Calu3 (cell line): ENCODE data around the gene ASF1B. TPM values are rescaled to one million over a fixed set of nuclear protein-coding genes. Genes with fewer than 3 reads are reported as not detected.

Experiments used
- BruUV-seq: library from RNA; stranded (reverse); fragments of 400-500 nt; replicated peaks from 2 replicates; lab custom pipeline; 2021; lab: Mats Ljungman, UMichigan
- CTCF ChIA-PET: fragments of 300-600 bp; sonication (Branson Sonifier 250); formaldehyde crosslinking; loops from one replicate; lab custom pipeline; 2022; ENCODE audit warnings: antibody characterized with exemption; lab: Charles Lee
- DNase-seq: peaks from one replicate; pipeline ENCODE4 v3.0.0; 2022
- H3K27ac Mint-ChIP-seq: one replicate; pipeline ENCODE4 v1.8.0; 2022; ENCODE audit warnings: mixed read lengths; ENCODE audit not compliant: unreplicated experiment
- H3K27me3 Mint-ChIP-seq: one replicate; pipeline ENCODE4 v1.8.0; 2022; ENCODE audit warnings: mixed read lengths; ENCODE audit not compliant: unreplicated experiment
- H3K36me3 Mint-ChIP-seq: one replicate; pipeline ENCODE4 v1.8.0; 2022; ENCODE audit warnings: mild to moderate bottlenecking, moderate library complexity, mixed read lengths; ENCODE audit not compliant: insufficient read depth, unreplicated experiment
- H3K4me1 Mint-ChIP-seq: one replicate; pipeline ENCODE4 v1.8.0; 2022; ENCODE audit warnings: mild to moderate bottlenecking, low read depth, mixed read lengths; ENCODE audit not compliant: unreplicated experiment
- H3K4me3 Mint-ChIP-seq: one replicate; pipeline ENCODE4 v1.8.0; 2022; ENCODE audit warnings: mild to moderate bottlenecking, low read depth, moderate library complexity, mixed read lengths; ENCODE audit not compliant: unreplicated experiment
- H3K9me3 Mint-ChIP-seq: one replicate; pipeline ENCODE4 v1.8.0; 2022; ENCODE audit warnings: low read depth, mixed read lengths; ENCODE audit not compliant: unreplicated experiment
- intact Hi-C: fragments of 100-400 bp; cut with micrococcal nuclease; formaldehyde crosslinking; loops from one replicate; pipeline ENCODE4 v1.10.0; 2022; ENCODE audit not compliant: unreplicated experiment
- total RNA-seq: library from RNA; stranded (reverse); gene quantifications from 2 replicates; pipeline ENCODE4 v1.2.3, GENCODE V29; 2022
- TF ChIP-seq, protein P1 (sequence below): fragments of 200-600 bp; IDR thresholded peaks from one replicate; pipeline ENCODE4 v1.8.0; 2022; ENCODE audit warnings: antibody characterized with exemption; ENCODE audit not compliant: unreplicated experiment

ASF1B gene
- total RNA-seq, 1 experiment from 2014 or later, result 42.6 TPM

DNA sequence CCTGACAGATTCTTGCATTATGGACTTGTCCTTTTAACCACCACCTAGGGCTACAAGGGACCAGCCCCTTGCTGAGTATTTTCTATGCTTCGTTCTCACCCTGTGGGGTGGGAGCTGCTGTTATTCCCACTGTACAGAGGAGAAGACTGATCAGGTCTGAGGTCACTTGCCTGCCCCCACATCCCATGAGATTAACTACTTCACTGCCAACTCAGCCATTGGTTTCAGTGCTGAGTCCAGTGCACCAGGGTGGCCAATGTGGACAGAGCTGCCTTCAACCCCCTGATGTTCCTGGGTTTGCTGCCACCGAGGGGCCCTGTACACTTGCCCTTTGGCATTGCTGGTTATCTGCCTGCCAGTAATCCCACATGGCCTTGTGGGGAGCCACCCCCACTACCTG, 25.7 kb downstream of the ASF1B start:
- Mint-ChIP-seq H3K9me3 (no peaks in the 10 kb centered on the region), H3K27me3 (no peaks in the 10 kb centered on the region), H3K36me3 (peaks cover 10% of the 10 kb centered on the region), H3K27ac (no peak overlapping the region), H3K4me1 (no peaks in the 10 kb centered on the region), H3K4me3 (no peak overlapping the region)
- BruUV-seq, result no TSS peak
- intact Hi-C loops, result no loop called here
- TF ChIP-seq, protein P1, sequence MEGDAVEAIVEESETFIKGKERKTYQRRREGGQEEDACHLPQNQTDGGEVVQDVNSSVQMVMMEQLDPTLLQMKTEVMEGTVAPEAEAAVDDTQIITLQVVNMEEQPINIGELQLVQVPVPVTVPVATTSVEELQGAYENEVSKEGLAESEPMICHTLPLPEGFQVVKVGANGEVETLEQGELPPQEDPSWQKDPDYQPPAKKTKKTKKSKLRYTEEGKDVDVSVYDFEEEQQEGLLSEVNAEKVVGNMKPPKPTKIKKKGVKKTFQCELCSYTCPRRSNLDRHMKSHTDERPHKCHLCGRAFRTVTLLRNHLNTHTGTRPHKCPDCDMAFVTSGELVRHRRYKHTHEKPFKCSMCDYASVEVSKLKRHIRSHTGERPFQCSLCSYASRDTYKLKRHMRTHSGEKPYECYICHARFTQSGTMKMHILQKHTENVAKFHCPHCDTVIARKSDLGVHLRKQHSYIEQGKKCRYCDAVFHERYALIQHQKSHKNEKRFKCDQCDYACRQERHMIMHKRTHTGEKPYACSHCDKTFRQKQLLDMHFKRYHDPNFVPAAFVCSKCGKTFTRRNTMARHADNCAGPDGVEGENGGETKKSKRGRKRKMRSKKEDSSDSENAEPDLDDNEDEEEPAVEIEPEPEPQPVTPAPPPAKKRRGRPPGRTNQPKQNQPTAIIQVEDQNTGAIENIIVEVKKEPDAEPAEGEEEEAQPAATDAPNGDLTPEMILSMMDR, result no peak
- no peak for DNase-seq
- CTCF ChIA-PET, result interaction anchor here (0.6 kb wide), 1 partner anchor 1378 kb away, joined by 4 read pairs; no protein-coding TSS in a partner anchor

DNA sequence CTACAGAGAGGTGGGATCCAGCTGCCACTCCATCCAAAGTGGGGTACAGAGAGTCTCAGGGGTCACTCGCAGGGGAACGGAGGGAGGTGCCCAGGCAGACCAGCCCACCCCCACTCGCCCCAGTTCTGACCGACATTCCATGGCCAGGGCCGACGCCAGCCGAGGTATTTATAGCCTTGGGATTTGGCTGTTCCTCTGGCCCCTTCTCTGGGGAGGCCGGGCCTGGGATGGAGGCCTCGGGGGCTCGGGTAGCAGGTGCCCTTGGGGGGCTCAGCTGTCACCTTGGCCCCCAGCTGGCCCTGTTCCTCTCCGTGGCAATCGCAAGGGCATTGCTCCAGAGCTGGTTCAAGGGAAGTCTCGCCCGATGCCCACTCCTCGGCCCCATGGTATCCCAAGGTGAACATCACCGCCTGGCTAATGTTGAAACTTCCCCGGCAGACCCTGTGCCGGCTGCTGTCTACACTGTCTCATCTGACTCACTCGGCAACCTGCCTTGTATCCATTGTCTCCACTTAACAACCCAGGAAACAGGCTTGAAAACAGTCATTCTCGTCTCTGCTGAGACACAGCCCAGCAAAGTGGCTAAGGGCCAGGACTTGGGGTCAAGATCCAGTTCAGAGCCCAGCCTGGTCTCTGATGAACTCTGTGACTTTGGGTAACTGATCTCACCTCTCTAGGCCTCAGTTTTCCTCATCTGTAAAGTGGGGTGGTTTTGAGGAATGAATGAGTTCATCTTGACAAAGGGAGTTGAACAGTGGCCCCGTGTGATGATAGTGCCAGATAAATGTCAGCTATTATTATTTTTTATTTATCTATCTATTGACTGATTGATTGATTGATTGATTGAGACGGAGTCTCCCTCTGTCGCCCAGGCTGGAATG, 28.6 kb downstream of the ASF1B start:
- no peaks in the 10 kb centered on the region for H3K27me3 Mint-ChIP-seq
- H3K27ac Mint-ChIP-seq, result no peak overlapping the region
- TF ChIP-seq, protein P1, result no peak
- H3K9me3 Mint-ChIP-seq, result no peaks in the 10 kb centered on the region
- DNase-seq, result no peak
- H3K4me3 Mint-ChIP-seq, result no peak overlapping the region
- CTCF ChIA-PET, result no interaction called here
- BruUV-seq, result no TSS peak
- H3K4me1 Mint-ChIP-seq, result no peaks in the 10 kb centered on the region
- intact Hi-C loops, result no loop called here
- H3K36me3 Mint-ChIP-seq, result peaks cover 6% of the 10 kb centered on the region

DNA sequence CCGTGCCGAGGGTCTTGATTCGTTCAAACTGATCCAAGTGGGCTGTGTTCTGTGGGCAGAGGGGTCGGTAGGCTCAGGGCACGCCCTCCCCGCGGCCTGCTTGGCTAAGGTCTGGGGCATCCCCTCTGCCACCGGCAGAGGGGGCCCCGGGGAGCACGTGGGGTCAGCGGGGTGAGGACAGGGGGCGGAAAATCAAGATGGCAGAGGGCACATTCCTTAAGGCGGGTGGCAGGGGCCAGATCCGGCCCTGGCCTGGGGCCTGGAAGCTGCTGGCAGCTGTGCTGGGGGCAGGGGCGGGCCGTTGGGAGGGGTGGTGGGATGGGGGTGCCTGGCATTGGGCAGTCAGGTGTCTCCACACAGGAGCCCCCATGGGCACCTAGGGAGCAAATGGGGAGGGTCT, 29.5 kb downstream of the ASF1B start:
- Mint-ChIP-seq H3K9me3 (no peaks in the 10 kb centered on the region), H3K27ac (no peak overlapping the region), H3K27me3 (no peaks in the 10 kb centered on the region), H3K36me3 (peaks cover 9% of the 10 kb centered on the region), H3K4me1 (no peaks in the 10 kb centered on the region), H3K4me3 (no peak overlapping the region)
- no peak for DNase-seq
- TF ChIP-seq, protein P1, result no peak
- intact Hi-C loops, result no loop called here
- CTCF ChIA-PET, result no interaction called here
- BruUV-seq, result no TSS peak

DNA sequence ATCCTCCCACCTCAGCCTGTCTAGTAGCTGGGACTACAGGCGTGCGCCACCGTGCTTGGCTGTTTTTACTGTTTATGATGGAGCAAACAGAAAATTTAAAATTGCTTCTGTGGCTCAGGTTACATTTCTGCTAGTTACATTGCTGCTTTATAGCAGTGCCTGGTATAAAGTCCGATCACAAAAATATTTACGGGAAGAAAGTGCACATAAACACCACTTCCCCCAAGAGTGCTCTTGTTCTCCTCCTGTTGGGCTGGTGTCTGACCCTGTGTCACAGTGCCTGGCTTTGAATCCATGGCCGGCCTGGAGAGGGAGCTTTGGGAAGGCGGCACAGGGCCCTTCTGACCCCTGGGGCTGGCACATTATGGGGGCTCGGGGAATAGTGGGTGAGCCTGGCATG, 30.7 kb downstream of the ASF1B start:
- no peak overlapping the region for H3K4me3 Mint-ChIP-seq
- CTCF ChIA-PET, result no interaction called here
- H3K36me3 Mint-ChIP-seq, result peaks cover 11% of the 10 kb centered on the region
- TF ChIP-seq, protein P1, result no peak
- no peaks in the 10 kb centered on the region for H3K4me1 Mint-ChIP-seq
- BruUV-seq, result no TSS peak
- no peaks in the 10 kb centered on the region for H3K27me3 Mint-ChIP-seq
- DNase-seq, result no peak
- intact Hi-C loops, result no loop called here
- no peak overlapping the region for H3K27ac Mint-ChIP-seq
- H3K9me3 Mint-ChIP-seq, result no peaks in the 10 kb centered on the region
